Measurements from ENCODE around the gene HBG2. TPM values are rescaled to one million over a fixed set of nuclear protein-coding genes. Genes with fewer than 3 reads are reported as not detected.

Gene HBG2
- total and polyA plus RNA-seq, 10 of the 15 experiments (the other 5 are each of a cell fraction or from before 2014, with no cell fraction given) = 1.1 to 8.3 (median 2.9) TPM; not detected in 5

GRCh38 chr11:5286351-5286750 lies 31.8 kb upstream of the HBG2 start (continued):
- TF ChIP-seq NR2C2 (IDR thresholded peaks at IDR 0.05; ENCODE audit: borderline replicate concordance, control insufficient read depth, insufficient read length, low read depth) (no peak), NFIC (IDR thresholded peaks at IDR 0.05; ENCODE audit: low read depth, low read length) (no peak)

DNA sequence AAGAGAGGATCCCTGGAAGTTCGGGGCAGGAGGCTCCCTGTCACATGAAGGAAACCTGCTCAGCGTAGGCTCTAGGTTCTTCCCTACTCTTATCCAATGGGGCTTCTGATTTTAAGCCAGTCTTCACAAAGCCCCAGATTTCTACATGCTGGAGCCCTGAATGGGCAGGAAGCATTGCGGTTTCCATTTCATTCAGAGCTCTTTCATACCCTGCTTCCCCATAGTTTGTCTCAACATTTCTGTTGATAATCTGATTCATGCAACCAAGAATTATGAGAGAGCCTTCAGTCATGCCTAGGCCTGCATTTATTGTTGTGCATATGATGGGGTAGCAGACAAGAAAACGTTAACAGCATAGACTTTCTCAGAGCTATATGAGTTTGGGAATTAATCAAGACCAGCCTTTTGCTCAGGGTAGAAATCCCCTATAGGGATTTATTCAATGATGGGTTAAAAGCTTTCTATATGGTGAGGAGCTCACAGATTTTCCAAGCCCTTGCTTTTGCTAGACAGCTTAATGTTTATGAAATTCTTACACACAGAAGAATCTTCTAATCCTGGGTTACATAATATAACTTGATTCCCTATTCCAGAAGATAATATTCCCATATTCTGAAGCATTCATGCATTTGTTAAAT lies 31.2 kb upstream of the HBG2 start:
- WGBS (ENCODE audit: insufficient coverage, insufficient replicate concordance, low lambda C conversion rate, missing lambda C conversion rate) = 31% methylated on average over 4 of the region's 4 CpGs
- intact Hi-C loops (cut with micrococcal nuclease; ENCODE audit: unreplicated experiment) = no loop called here

More for the DNA sequence above, 31.2 kb upstream of the HBG2 start:
- ChIA-PET CTCF (no interaction called here), POLR2A (no interaction called here), RAD21 (ENCODE audit: unreplicated experiment) (no interaction called here), SMC1A (ENCODE audit: uncharacterized antibody, unreplicated experiment) (interaction anchor here (1.3 kb wide), 1 partner anchor 10 kb away, joined by 4 read pairs; no protein-coding TSS in a partner anchor)
- ATAC-seq (no peak; the same call in 2 of the 3 replicates), DNase-seq (ENCODE audit: low read depth, low spot score) (no peak), FAIRE-seq (no peak)
- no peak overlapping the region for H2AFZ ChIP-seq (ENCODE audit: control insufficient read depth, low read depth, low read length)
- no peaks in the 10 kb centered on the region for H4K20me1 ChIP-seq (ENCODE audit: control insufficient read depth, insufficient read depth)
- no peak overlapping the region for H3K9ac ChIP-seq (ENCODE audit: control insufficient read depth, insufficient read depth, low read length)
- H3K27ac ChIP-seq (ENCODE audit: control insufficient read depth, insufficient read depth) = no peak overlapping the region
- no peak overlapping the region for H3K4me3 ChIP-seq
- no peak for TF ChIP-seq SRF (IDR thresholded peaks at IDR 0.05; ENCODE audit: low read depth in 2 of 2, low read length in 2 of 2)
- TF ChIP-seq EGR1 (IDR thresholded peaks at IDR 0.05; ENCODE audit: borderline replicate concordance in 1 of 2, low read depth in 2 of 2, low read length in 2 of 2) = no peak
- TF ChIP-seq, protein P1, sequence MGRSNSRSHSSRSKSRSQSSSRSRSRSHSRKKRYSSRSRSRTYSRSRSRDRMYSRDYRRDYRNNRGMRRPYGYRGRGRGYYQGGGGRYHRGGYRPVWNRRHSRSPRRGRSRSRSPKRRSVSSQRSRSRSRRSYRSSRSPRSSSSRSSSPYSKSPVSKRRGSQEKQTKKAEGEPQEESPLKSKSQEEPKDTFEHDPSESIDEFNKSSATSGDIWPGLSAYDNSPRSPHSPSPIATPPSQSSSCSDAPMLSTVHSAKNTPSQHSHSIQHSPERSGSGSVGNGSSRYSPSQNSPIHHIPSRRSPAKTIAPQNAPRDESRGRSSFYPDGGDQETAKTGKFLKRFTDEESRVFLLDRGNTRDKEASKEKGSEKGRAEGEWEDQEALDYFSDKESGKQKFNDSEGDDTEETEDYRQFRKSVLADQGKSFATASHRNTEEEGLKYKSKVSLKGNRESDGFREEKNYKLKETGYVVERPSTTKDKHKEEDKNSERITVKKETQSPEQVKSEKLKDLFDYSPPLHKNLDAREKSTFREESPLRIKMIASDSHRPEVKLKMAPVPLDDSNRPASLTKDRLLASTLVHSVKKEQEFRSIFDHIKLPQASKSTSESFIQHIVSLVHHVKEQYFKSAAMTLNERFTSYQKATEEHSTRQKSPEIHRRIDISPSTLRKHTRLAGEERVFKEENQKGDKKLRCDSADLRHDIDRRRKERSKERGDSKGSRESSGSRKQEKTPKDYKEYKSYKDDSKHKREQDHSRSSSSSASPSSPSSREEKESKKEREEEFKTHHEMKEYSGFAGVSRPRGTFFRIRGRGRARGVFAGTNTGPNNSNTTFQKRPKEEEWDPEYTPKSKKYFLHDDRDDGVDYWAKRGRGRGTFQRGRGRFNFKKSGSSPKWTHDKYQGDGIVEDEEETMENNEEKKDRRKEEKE (IDR thresholded peaks at IDR 0.05) = no peak
- no peak for TF ChIP-seq MEF2B (IDR thresholded peaks at IDR 0.05; ENCODE audit: partially characterized antibody, poor library complexity, severe bottlenecking)
- no peak for TF ChIP-seq EED (IDR thresholded peaks at IDR 0.05; ENCODE audit: low read depth)
- TF ChIP-seq SIX5 (IDR thresholded peaks at IDR 0.05; ENCODE audit: low read depth, low read length, severe bottlenecking) = no peak
- no peak for TF ChIP-seq IRF4 (IDR thresholded peaks at IDR 0.05; ENCODE audit: low read depth, low read length)
- TF ChIP-seq ZBED1 (IDR thresholded peaks at IDR 0.05; ENCODE audit: borderline replicate concordance) = no peak
- no peaks in the 10 kb centered on the region for H3K36me3 ChIP-seq (ENCODE audit: control insufficient read depth in 2 of 2, insufficient read depth in 2 of 2, low read length in 1 of 2)
- H3K4me1 ChIP-seq (ENCODE audit: control insufficient read depth, insufficient read depth, low read length) = no peaks in the 10 kb centered on the region
- no peaks in the 10 kb centered on the region for H3K79me2 ChIP-seq (ENCODE audit: control insufficient read depth, insufficient read depth, low read length)
- no TSS peak for BruUV-seq (replicated peaks)
- no peak overlapping the region for H3K4me2 ChIP-seq (ENCODE audit: control insufficient read depth, insufficient read depth)
- in situ Hi-C loops (cut with MboI) = no loop called here
- no peaks in the 10 kb centered on the region for H3K27me3 ChIP-seq (replicated peaks in 1 of 2; ENCODE audit: control insufficient read depth in 2 of 2, insufficient read depth in 2 of 2, low read length in 1 of 2)
- H3K9me3 ChIP-seq (replicated peaks; ENCODE audit: control insufficient read depth, insufficient read depth, low read length) = no peaks in the 10 kb centered on the region

Data from GM12878 (cell line).